ENCODE measurements around the gene NDOR1. TPM values are rescaled to one million over a fixed set of nuclear protein-coding genes. Genes with fewer than 3 reads are reported as not detected.

The NDOR1 gene
- total RNA-seq, 2 experiments from 2014 or later = 44.7 to 45.5 TPM

GRCh38 chr9:137220317-137221094, 15.0 kb downstream of the NDOR1 start:
- H3K27ac Mint-ChIP-seq = no peak overlapping the region
- peak overlapping the region; percentile 55 for H3K4me3 Mint-ChIP-seq
- no peaks in the 10 kb centered on the region for H3K9me3 Mint-ChIP-seq (ENCODE audit: insufficient read depth)
- no peaks in the 10 kb centered on the region for H3K36me3 Mint-ChIP-seq (ENCODE audit: low read depth)
- ATAC-seq = no peak
- H3K4me1 Mint-ChIP-seq (ENCODE audit: low read depth) = peaks cover 16% of the 10 kb centered on the region
- DNase-seq = no peak
- ChIA-PET CTCF (no interaction called here), POLR2A (interaction anchor here (1.5 to 2.1 kb wide), 3 partner anchors 16 to 20 kb away, joined by 4 to 6 read pairs (median 5); partner anchors contain the start of genes TPRN and TUBB4B)
- H3K27me3 Mint-ChIP-seq (ENCODE audit: low read depth) = no peaks in the 10 kb centered on the region

GRCh38 chr9:137221095-137221505, 15.6 kb downstream of the NDOR1 start:
- no peak for ATAC-seq
- POLR2A ChIA-PET = interaction anchor here (2.1 kb wide), 1 partner anchor 19 kb away, joined by 6 read pairs; the partner anchor contains the start of gene TUBB4B
- peak overlapping the region; percentile 55 for H3K4me3 Mint-ChIP-seq

GRCh38 chr9:137221506-137222111, 16.1 kb downstream of the NDOR1 start:
- ATAC-seq (no peak), DNase-seq (no peak)
- no peaks in the 10 kb centered on the region for H3K9me3 Mint-ChIP-seq (ENCODE audit: insufficient read depth)
- H3K36me3 Mint-ChIP-seq (ENCODE audit: low read depth) = no peaks in the 10 kb centered on the region
- no peak overlapping the region for H3K27ac Mint-ChIP-seq
- CTCF ChIA-PET = no interaction called here
- no peaks in the 10 kb centered on the region for H3K27me3 Mint-ChIP-seq (ENCODE audit: low read depth)
- H3K4me3 Mint-ChIP-seq = peak overlapping the region; percentile 36
- peaks cover 16% of the 10 kb centered on the region for H3K4me1 Mint-ChIP-seq (ENCODE audit: low read depth)
- POLR2A ChIA-PET = interaction anchor here (1.4 to 3.7 kb wide), 4 partner anchors 15 to 33 kb away, joined by 4 to 28 read pairs (median 9); partner anchors contain the start of genes ANAPC2, NDOR1, SSNA1 and TMEM203

More at GRCh38 chr9:137221095-137221505, 15.6 kb downstream of the NDOR1 start:
- no peak for DNase-seq
- H3K9me3 Mint-ChIP-seq (ENCODE audit: insufficient read depth) = no peaks in the 10 kb centered on the region
- peaks cover 16% of the 10 kb centered on the region for H3K4me1 Mint-ChIP-seq (ENCODE audit: low read depth)
- no peaks in the 10 kb centered on the region for H3K27me3 Mint-ChIP-seq (ENCODE audit: low read depth)
- H3K36me3 Mint-ChIP-seq (ENCODE audit: low read depth) = no peaks in the 10 kb centered on the region
- CTCF ChIA-PET = no interaction called here
- H3K27ac Mint-ChIP-seq = no peak overlapping the region

- no peak for DNase-seq
- Mint-ChIP-seq H3K27ac (peak within 1 kb of the TSS; percentile 87), H3K4me1 (ENCODE audit: low read depth) (peaks cover 16% of the 10 kb centered on the region), H3K9me3 (ENCODE audit: insufficient read depth) (no peaks in the 10 kb centered on the region), H3K36me3 (ENCODE audit: low read depth) (no peaks in the 10 kb centered on the region), H3K4me3 (peak within 1 kb of the TSS; percentile 80), H3K27me3 (ENCODE audit: low read depth) (no peaks in the 10 kb centered on the region)
- POLR2A ChIA-PET = interaction anchor here (0.6 to 3.7 kb wide), 12 partner anchors 14 to 135 kb away, joined by 3 to 28 read pairs (median 6); partner anchors contain the start of genes ANAPC2, MAN1B1, NDOR1 and NELFB
- ATAC-seq = no peak
- CTCF ChIA-PET = interaction anchor here (0.9 to 6.7 kb wide), 9 partner anchors 14 to 176 kb away, joined by 3 to 73 read pairs (median 4); partner anchors contain the start of genes ANAPC2, SSNA1, TOR4A and TPRN
Observed at GRCh38 chr9:137222190-137223077, 16.9 kb downstream of the NDOR1 start, which contains the start of gene RNF208. Gene RNF208, minus strand, starts transcription at chr9:137222240. Its CDS starts 1,028 bp downstream, at chr9:137221212.

GRCh38 chr9:137223078-137223970, 17.8 kb downstream of the NDOR1 start:
- CTCF ChIA-PET = interaction anchor here (0.6 to 6.7 kb wide), 14 partner anchors 13 to 177 kb away, joined by 3 to 73 read pairs (median 4); partner anchors contain the start of genes ANAPC2, NDOR1, SSNA1 and TMEM203
- peak; percentile 90 for ATAC-seq
- H3K4me3 Mint-ChIP-seq = peak overlapping the region; percentile 80

GRCh38 chr9:137224830-137225694, 19.6 kb downstream of the NDOR1 start, which contains the start of gene CYSRT1:
Gene CYSRT1, plus strand, starts transcription at chr9:137225174. Its CDS starts 448 bp downstream, at chr9:137225622.
- ATAC-seq (no peak), DNase-seq (peak; percentile 60)
- Mint-ChIP-seq H3K27me3 (ENCODE audit: low read depth) (no peaks in the 10 kb centered on the region), H3K36me3 (ENCODE audit: low read depth) (no peaks in the 10 kb centered on the region), H3K9me3 (ENCODE audit: insufficient read depth) (no peaks in the 10 kb centered on the region), H3K27ac (peak within 1 kb of the TSS; percentile 87), H3K4me1 (ENCODE audit: low read depth) (peaks cover 19% of the 10 kb centered on the region), H3K4me3 (peak within 1 kb of the TSS; percentile 80)
- POLR2A ChIA-PET = interaction anchor here (0.7 to 3.7 kb wide), 7 partner anchors 14 to 138 kb away, joined by 3 to 28 read pairs (median 4); partner anchors contain the start of genes ANAPC2, MAN1B1, SSNA1 and TUBB4B
- CTCF ChIA-PET = interaction anchor here (0.9 to 6.7 kb wide), 10 partner anchors 11 to 178 kb away, joined by 3 to 73 read pairs (median 4); partner anchors contain the start of genes ANAPC2, NPDC1, SSNA1 and TUBB4B

More at GRCh38 chr9:137223078-137223970, 17.8 kb downstream of the NDOR1 start:
- H3K27me3 Mint-ChIP-seq (ENCODE audit: low read depth) = no peaks in the 10 kb centered on the region
- H3K27ac Mint-ChIP-seq = peak overlapping the region; percentile 87
- H3K9me3 Mint-ChIP-seq (ENCODE audit: insufficient read depth) = no peaks in the 10 kb centered on the region
- H3K36me3 Mint-ChIP-seq (ENCODE audit: low read depth) = no peaks in the 10 kb centered on the region
- POLR2A ChIA-PET = interaction anchor here (0.6 to 3.7 kb wide), 16 partner anchors 13 to 247 kb away, joined by 3 to 28 read pairs (median 4); partner anchors contain the start of genes ANAPC2, MAN1B1, NDOR1 and NELFB
- peaks cover 19% of the 10 kb centered on the region for H3K4me1 Mint-ChIP-seq (ENCODE audit: low read depth)
- peak; percentile 98 for DNase-seq

GRCh38 chr9:137225699-137226331, 20.3 kb downstream of the NDOR1 start:
- Mint-ChIP-seq H3K27me3 (ENCODE audit: low read depth) (no peaks in the 10 kb centered on the region), H3K27ac (no peak overlapping the region), H3K9me3 (ENCODE audit: insufficient read depth) (no peaks in the 10 kb centered on the region), H3K4me1 (ENCODE audit: low read depth) (peaks cover 18% of the 10 kb centered on the region), H3K4me3 (no peak overlapping the region), H3K36me3 (ENCODE audit: low read depth) (no peaks in the 10 kb centered on the region)
- CTCF ChIA-PET = interaction anchor here (0.9 to 6.7 kb wide), 10 partner anchors 11 to 196 kb away, joined by 3 to 73 read pairs (median 4); partner anchors contain the start of genes ANAPC2, NPDC1 and SSNA1
- ATAC-seq (no peak), DNase-seq (no peak)
- POLR2A ChIA-PET = interaction anchor here (1.1 to 3.7 kb wide), 3 partner anchors 11 to 110 kb away, joined by 3 to 21 read pairs (median 3); partner anchors contain the start of gene TUBB4B

GRCh38 chr9:137226338-137227053, 21.0 kb downstream of the NDOR1 start:
- no peak overlapping the region for H3K4me3 Mint-ChIP-seq
- DNase-seq (no peak), ATAC-seq (no peak)
- ChIA-PET CTCF (interaction anchor here (1.1 to 6.7 kb wide), 16 partner anchors 10 to 197 kb away, joined by 3 to 73 read pairs (median 4); partner anchors contain the start of genes ANAPC2, NPDC1 and SSNA1), POLR2A (interaction anchor here (1.1 to 1.5 kb wide), 4 partner anchors 10 to 140 kb away, joined by 3 to 9 read pairs (median 3); partner anchors contain the start of genes MAN1B1 and TUBB4B)
- H3K27ac Mint-ChIP-seq = no peak overlapping the region
- H3K9me3 Mint-ChIP-seq (ENCODE audit: insufficient read depth) = no peaks in the 10 kb centered on the region
- no peaks in the 10 kb centered on the region for H3K36me3 Mint-ChIP-seq (ENCODE audit: low read depth)
- H3K27me3 Mint-ChIP-seq (ENCODE audit: low read depth) = no peaks in the 10 kb centered on the region
- peaks cover 17% of the 10 kb centered on the region for H3K4me1 Mint-ChIP-seq (ENCODE audit: low read depth)
